Osteocyte (in vitro differentiated cells): ENCODE measurements around the gene BMP2K. TPM values are rescaled to one million over a fixed set of nuclear protein-coding genes. Genes with fewer than 3 reads are reported as not detected.

Source experiments
- DNase-seq: peaks from one replicate; pipeline ENCODE4 v3.0.0; 2021; ENCODE audit warnings: mixed read lengths; ENCODE audit not compliant: unreplicated experiment; ENCODE audit errors: extremely low spot score
- H3K27ac Mint-ChIP-seq: one replicate; pipeline ENCODE4 v1.8.0; 2021; ENCODE audit warnings: mild to moderate bottlenecking, mixed read lengths; ENCODE audit not compliant: unreplicated experiment
- H3K27me3 Mint-ChIP-seq: one replicate; pipeline ENCODE4 v1.8.0; 2021; ENCODE audit warnings: mixed read lengths; ENCODE audit not compliant: unreplicated experiment
- H3K36me3 Mint-ChIP-seq: one replicate; pipeline ENCODE4 v1.8.0; 2021; ENCODE audit warnings: mixed read lengths; ENCODE audit not compliant: unreplicated experiment
- H3K4me1 Mint-ChIP-seq: one replicate; pipeline ENCODE4 v1.8.0; 2021; ENCODE audit warnings: mixed read lengths; ENCODE audit not compliant: unreplicated experiment
- H3K4me3 Mint-ChIP-seq: one replicate; pipeline ENCODE4 v1.8.0; 2021; ENCODE audit warnings: mild to moderate bottlenecking, moderate library complexity, mixed read lengths; ENCODE audit not compliant: unreplicated experiment
- H3K9me3 Mint-ChIP-seq: one replicate; pipeline ENCODE4 v1.8.0; 2021; ENCODE audit warnings: mixed read lengths; ENCODE audit not compliant: unreplicated experiment
- microRNA-seq: library from miRNA; unstranded; fragments of <30 nt; microRNA quantifications from one replicate; pipeline ENCODE4 v1.1.0, GENCODE V29; 2020; ENCODE audit not compliant: unreplicated experiment
- total RNA-seq: library from RNA; stranded (reverse); gene quantifications from 2 replicates; pipeline ENCODE4 v1.2.1, GENCODE V29; 2021
- TF ChIP-seq, protein P1 (sequence below): fragments of 200-600 bp; sonication (generic); IDR thresholded peaks from 2 replicates; pipeline ENCODE4 v1.5.0; 2021; ENCODE audit warnings: antibody characterized with exemption, mild to moderate bottlenecking, moderate library complexity

BMP2K gene
- total RNA-seq, 1 donor from 2014 or later, result 19.5 TPM

DNA sequence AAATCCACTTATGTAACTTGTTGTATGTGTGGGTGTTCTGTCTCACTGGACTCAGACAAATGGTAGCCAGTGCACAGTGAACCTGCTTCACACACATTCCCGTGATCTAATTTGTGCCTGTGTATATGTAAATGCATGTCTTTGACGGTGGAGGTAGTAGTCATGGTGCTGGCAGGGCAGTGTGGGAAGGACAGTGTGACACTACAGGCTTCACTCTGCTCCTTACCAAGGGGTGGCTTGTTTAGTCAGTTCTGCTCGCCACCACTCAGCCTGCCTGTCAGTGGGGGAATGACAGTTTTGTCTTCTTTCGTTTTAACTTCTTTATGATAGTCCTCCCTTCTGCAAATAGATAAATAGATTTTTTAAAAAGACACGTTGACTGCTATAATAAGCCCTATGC lies 180.8 kb downstream of the BMP2K start:
- TF ChIP-seq, protein P1, sequence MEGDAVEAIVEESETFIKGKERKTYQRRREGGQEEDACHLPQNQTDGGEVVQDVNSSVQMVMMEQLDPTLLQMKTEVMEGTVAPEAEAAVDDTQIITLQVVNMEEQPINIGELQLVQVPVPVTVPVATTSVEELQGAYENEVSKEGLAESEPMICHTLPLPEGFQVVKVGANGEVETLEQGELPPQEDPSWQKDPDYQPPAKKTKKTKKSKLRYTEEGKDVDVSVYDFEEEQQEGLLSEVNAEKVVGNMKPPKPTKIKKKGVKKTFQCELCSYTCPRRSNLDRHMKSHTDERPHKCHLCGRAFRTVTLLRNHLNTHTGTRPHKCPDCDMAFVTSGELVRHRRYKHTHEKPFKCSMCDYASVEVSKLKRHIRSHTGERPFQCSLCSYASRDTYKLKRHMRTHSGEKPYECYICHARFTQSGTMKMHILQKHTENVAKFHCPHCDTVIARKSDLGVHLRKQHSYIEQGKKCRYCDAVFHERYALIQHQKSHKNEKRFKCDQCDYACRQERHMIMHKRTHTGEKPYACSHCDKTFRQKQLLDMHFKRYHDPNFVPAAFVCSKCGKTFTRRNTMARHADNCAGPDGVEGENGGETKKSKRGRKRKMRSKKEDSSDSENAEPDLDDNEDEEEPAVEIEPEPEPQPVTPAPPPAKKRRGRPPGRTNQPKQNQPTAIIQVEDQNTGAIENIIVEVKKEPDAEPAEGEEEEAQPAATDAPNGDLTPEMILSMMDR, result no peak

DNA sequence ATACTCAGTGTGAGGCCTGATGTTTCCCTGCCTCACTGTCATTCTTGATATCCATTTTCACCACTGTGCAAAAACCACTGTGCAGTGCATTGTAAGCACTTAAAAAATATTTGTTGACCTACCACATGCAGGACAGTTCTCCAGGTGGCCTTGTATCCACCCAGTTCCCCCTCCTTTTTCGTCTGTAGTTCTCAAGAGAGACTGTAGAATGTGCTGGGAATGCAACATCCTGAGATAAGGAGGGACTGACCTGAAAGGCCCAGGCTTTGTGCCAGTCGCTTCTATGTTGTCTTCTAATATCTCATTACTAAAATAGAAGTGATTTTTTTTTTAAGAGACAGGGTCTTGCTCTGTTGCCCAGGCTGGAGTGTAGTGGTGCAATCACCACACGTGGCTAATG lies 184.8 kb downstream of the BMP2K start:
- peaks cover 34% of the 10 kb centered on the region for H3K4me1 Mint-ChIP-seq
- peak overlapping the region; percentile 32 for H3K27ac Mint-ChIP-seq
- no peak for DNase-seq
- H3K4me3 Mint-ChIP-seq, result no peak overlapping the region
- H3K9me3 Mint-ChIP-seq, result peaks cover 5% of the 10 kb centered on the region
- TF ChIP-seq, protein P1, result no peak
- no peaks in the 10 kb centered on the region for H3K36me3 Mint-ChIP-seq
- peaks cover 16% of the 10 kb centered on the region for H3K27me3 Mint-ChIP-seq

More for the DNA sequence above, 180.8 kb downstream of the BMP2K start:
- Mint-ChIP-seq H3K9me3 (peaks cover 5% of the 10 kb centered on the region), H3K36me3 (no peaks in the 10 kb centered on the region), H3K27me3 (peaks cover 36% of the 10 kb centered on the region), H3K4me3 (no peak overlapping the region), H3K27ac (no peak overlapping the region), H3K4me1 (peaks cover 23% of the 10 kb centered on the region)
- DNase-seq, result no peak

Small RNA genes within 50 kb of the gene (microRNA-seq; reads per million reads assigned to microRNA genes)
- gene MIR5096, result not detected

Other genes starting within 250 kb of the BMP2K start
- gene ANXA3, start 224.6 kb upstream of the BMP2K start, total RNA-seq, result 0.97 and 1.0 TPM in 2 replicates
- 10.1 and 12.4 TPM in 2 replicates for gene PAQR3, start 163.1 kb downstream of the BMP2K start, total RNA-seq